ENCODE measurements around the gene ADRA2B.

Gene ADRA2B

GRCh38 chr2:96115631-96116423 is 544 bp downstream of the ADRA2B start:
- DNase-seq: no peak

GRCh38 chr2:96114903-96115581 is 1.3 kb downstream of the ADRA2B start:
- no peak for DNase-seq

- no peak for DNase-seq
Observed at GRCh38 chr2:96114546-96114902, 1.8 kb downstream of the ADRA2B start.

- no peak for DNase-seq
Observed at GRCh38 chr2:96113951-96114350, 2.4 kb downstream of the ADRA2B start.

GRCh38 chr2:96113367-96113677 is 3.0 kb downstream of the ADRA2B start:
- DNase-seq: no peak

GRCh38 chr2:96112501-96113366 is 3.6 kb downstream of the ADRA2B start:
- DNase-seq: no peak

GRCh38 chr2:96111823-96112500 is 4.4 kb downstream of the ADRA2B start:
- no peak for DNase-seq

- DNase-seq: no peak
Observed at GRCh38 chr2:96111257-96111640, 5.1 kb downstream of the ADRA2B start.

GRCh38 chr2:96110621-96111256 is 5.6 kb downstream of the ADRA2B start:
- DNase-seq: no peak

- no peak for DNase-seq
Observed at GRCh38 chr2:96109931-96110511, 6.3 kb downstream of the ADRA2B start.

GRCh38 chr2:96109361-96109680 is 7.0 kb downstream of the ADRA2B start:
- no peak for DNase-seq

GRCh38 chr2:96108541-96109360 is 7.6 kb downstream of the ADRA2B start:
- no peak for DNase-seq

- no peak for DNase-seq
Observed at GRCh38 chr2:96108151-96108540, 8.2 kb downstream of the ADRA2B start.

GRCh38 chr2:96107708-96108065 is 8.7 kb downstream of the ADRA2B start:
- DNase-seq: no peak

GRCh38 chr2:96106991-96107707 is 9.2 kb downstream of the ADRA2B start:
- no peak for DNase-seq

- no peak for DNase-seq
Observed at GRCh38 chr2:96105994-96106715, 10.2 kb downstream of the ADRA2B start.

- DNase-seq: no peak
Observed at GRCh38 chr2:96105152-96105915, 11.0 kb downstream of the ADRA2B start.

GRCh38 chr2:96104487-96104861 is 11.9 kb downstream of the ADRA2B start:
- no peak for DNase-seq

- DNase-seq: no peak
Observed at GRCh38 chr2:96103761-96104486, 12.4 kb downstream of the ADRA2B start.

All from activated CD4-positive, alpha-beta T cell treated with anti-CD3 and anti-CD28 coated beads, Interleukin-2, amount 50 U/mL, for 1 hour (primary cell).